GM21381 (cell line): ENCODE measurements around the gene PEPD.

Experiments used
- ATAC-seq: cut with Tn5 transposase; IDR thresholded peaks from one replicate; pipeline ENCODE4 v1.9.1; 2021; ENCODE audit warnings: mild to moderate bottlenecking, moderate library complexity; ENCODE audit not compliant: unreplicated experiment

PEPD gene

GRCh38 chr19:33399081-33399744, 122.4 kb downstream of the PEPD start:
- ATAC-seq: no peak

GRCh38 chr19:33398361-33399060, 123.1 kb downstream of the PEPD start:
- ATAC-seq: no peak

- no peak for ATAC-seq
Observed at GRCh38 chr19:33397536-33398360, 123.8 kb downstream of the PEPD start.

- no peak for ATAC-seq
Observed at GRCh38 chr19:33396701-33397535, 124.7 kb downstream of the PEPD start.

- no peak for ATAC-seq
Observed at GRCh38 chr19:33395561-33396550, 125.7 kb downstream of the PEPD start.

GRCh38 chr19:33394723-33395560, 126.6 kb downstream of the PEPD start:
- ATAC-seq: no peak

- no peak for ATAC-seq
Observed at GRCh38 chr19:33394006-33394722, 127.4 kb downstream of the PEPD start.

GRCh38 chr19:33393286-33394005, 128.1 kb downstream of the PEPD start:
- no peak for ATAC-seq

GRCh38 chr19:33392341-33393285, 129.0 kb downstream of the PEPD start:
- no peak for ATAC-seq

GRCh38 chr19:33391631-33392249, 129.9 kb downstream of the PEPD start:
- ATAC-seq: no peak

GRCh38 chr19:33390908-33391630, 130.5 kb downstream of the PEPD start:
- ATAC-seq: no peak

- no peak for ATAC-seq
Observed at GRCh38 chr19:33390101-33390907, 131.3 kb downstream of the PEPD start.

- no peak for ATAC-seq
Observed at GRCh38 chr19:33389421-33390100, 132.0 kb downstream of the PEPD start.
